Muscle of leg (tissue), 11 donors: ENCODE results near the gene NRG3. TPM values are rescaled to one million over a fixed set of nuclear protein-coding genes. Genes with fewer than 3 reads are reported as not detected.

ENCODE experiments used
- DNase-seq: peaks from one replicate; pipeline ENCODE4 v3.0.0; 2013
- H3K27ac ChIP-seq: one replicate; pipeline ENCODE4 v1.5.1; 2013; ENCODE audit warnings: mild to moderate bottlenecking, low read length, control low read depth
- H3K27me3 ChIP-seq: one replicate; pipeline ENCODE4 v1.6.1; 2013; ENCODE audit warnings: low read length; ENCODE audit not compliant: control insufficient read depth, insufficient read depth
- H3K36me3 ChIP-seq: one replicate; pipeline ENCODE4 v1.6.1; 2013; ENCODE audit warnings: low read length; ENCODE audit not compliant: control insufficient read depth, insufficient read depth
- H3K4me1 ChIP-seq: one replicate; pipeline ENCODE4 v1.6.1; 2013; ENCODE audit warnings: low read length; ENCODE audit not compliant: control insufficient read depth, insufficient read depth
- H3K4me3 ChIP-seq: one replicate; pipeline ENCODE4 v1.5.1; 2013; ENCODE audit warnings: low read length, control low read depth
- H3K9me3 ChIP-seq: replicated peaks from 2 replicates; pipeline ENCODE4 v1.6.1; 2013; ENCODE audit warnings: low read depth, low read length; ENCODE audit not compliant: control insufficient read depth
- whole genome bisulfite sequencing: methylation state at CpG from one replicate; pipeline ENCODE4 v1.1.5; 2013; ENCODE audit warnings: missing lambda C conversion rate; ENCODE audit not compliant: insufficient coverage; 5-methylcytosine and 5-hydroxymethylcytosine counted together
- polyA plus RNA-seq, 8 donors: library from polyadenylated mRNA; unstranded; fragments of 120-200 nt; gene quantifications; one replicate each; pipeline versions ENCODE4 v1.2.1 to v1.2.3, GENCODE V29; 2013; ENCODE audit warnings: inconsistent platforms in 1 of 8, low replicate concordance in 1 of 8; ENCODE audit not compliant: insufficient read length in 8 of 8, insufficient read depth in 1 of 8
- total RNA-seq: library from RNA; stranded (reverse); fragments of 120-200 nt; gene quantifications from one replicate; pipeline ENCODE4 v1.2.4, GENCODE V29; 2013

Gene NRG3
- total and polyA plus RNA-seq, 9 donors = 0.04 to 0.60 (median 0.18) TPM

GRCh38 chr10:82464191-82464818 is 589.3 kb downstream of the NRG3 start:
- no peak overlapping the region for H3K4me3 ChIP-seq

GRCh38 chr10:82464966-82465365 is 590.0 kb downstream of the NRG3 start:
- Histone ChIP-seq H3K9me3 (no peaks in the 10 kb centered on the region), H3K27me3 (no peaks in the 10 kb centered on the region)
- 52% methylated on average over 4 of the region's 5 CpGs for WGBS

More at GRCh38 chr10:82464191-82464818, 589.3 kb downstream of the NRG3 start:
- no CpG with 5 or more reads among the region's 6 CpGs for WGBS
- no peak for DNase-seq
- H3K27ac ChIP-seq = no peak overlapping the region
- peaks cover 4% of the 10 kb centered on the region for H3K4me1 ChIP-seq
- H3K36me3 ChIP-seq = no peaks in the 10 kb centered on the region
- H3K9me3 ChIP-seq = no peaks in the 10 kb centered on the region
- no peaks in the 10 kb centered on the region for H3K27me3 ChIP-seq

GRCh38 chr10:82468453-82468852 is 593.5 kb downstream of the NRG3 start:
- peak; percentile 6 for DNase-seq
- H3K27me3 ChIP-seq = no peaks in the 10 kb centered on the region
- H3K4me3 ChIP-seq = no peak overlapping the region
- peaks cover 4% of the 10 kb centered on the region for H3K4me1 ChIP-seq
- no peaks in the 10 kb centered on the region for H3K9me3 ChIP-seq
- WGBS = no CpG with 5 or more reads among the region's 1 CpG
- no peaks in the 10 kb centered on the region for H3K36me3 ChIP-seq
- H3K27ac ChIP-seq = no peak overlapping the region

More at GRCh38 chr10:82464966-82465365, 590.0 kb downstream of the NRG3 start:
- H3K4me1 ChIP-seq = peaks cover 4% of the 10 kb centered on the region
- no peak for DNase-seq
- H3K36me3 ChIP-seq = no peaks in the 10 kb centered on the region
- H3K4me3 ChIP-seq = no peak overlapping the region
- no peak overlapping the region for H3K27ac ChIP-seq

- 78% methylated on average over 2 of the region's 5 CpGs for WGBS
- no peaks in the 10 kb centered on the region for H3K36me3 ChIP-seq
- peaks cover 2% of the 10 kb centered on the region for H3K4me1 ChIP-seq
- no peak overlapping the region for H3K4me3 ChIP-seq
- DNase-seq = no peak
- H3K27me3 ChIP-seq = no peaks in the 10 kb centered on the region
- H3K27ac ChIP-seq = no peak overlapping the region
- H3K9me3 ChIP-seq = no peaks in the 10 kb centered on the region
Observed at GRCh38 chr10:82472406-82473335, 597.7 kb downstream of the NRG3 start.

GRCh38 chr10:82477776-82478175 is 602.8 kb downstream of the NRG3 start:
- Histone ChIP-seq H3K27me3 (no peaks in the 10 kb centered on the region), H3K4me1 (no peaks in the 10 kb centered on the region), H3K36me3 (no peaks in the 10 kb centered on the region), H3K27ac (no peak overlapping the region), H3K4me3 (no peak overlapping the region), H3K9me3 (no peaks in the 10 kb centered on the region)
- no peak for DNase-seq
- WGBS = 59% methylated on average over 2 of the region's 4 CpGs

DNA sequence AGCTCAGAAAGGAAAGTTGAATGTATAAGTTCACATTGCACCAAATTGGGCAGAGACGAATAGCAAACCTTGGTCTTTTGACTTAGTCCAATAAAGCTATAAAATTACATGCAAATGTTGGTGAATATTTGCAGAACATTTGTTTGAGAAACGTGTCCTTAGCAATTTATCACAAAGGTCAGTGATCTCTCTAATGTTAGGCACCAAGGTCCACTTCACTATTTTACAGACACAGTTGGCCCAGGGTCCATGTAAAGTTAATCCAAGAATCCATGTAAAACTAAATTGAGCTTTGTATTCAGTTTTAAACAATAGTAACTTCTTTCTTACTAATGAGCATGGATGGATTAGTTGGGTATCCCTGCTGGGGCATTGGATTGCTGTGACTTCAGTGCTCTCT is 617.7 kb downstream of the NRG3 start:
- WGBS = no CpG with 5 or more reads among the region's 2 CpGs
- Histone ChIP-seq H3K4me1 (no peaks in the 10 kb centered on the region), H3K27ac (no peak overlapping the region), H3K36me3 (no peaks in the 10 kb centered on the region), H3K27me3 (no peaks in the 10 kb centered on the region), H3K4me3 (no peak overlapping the region), H3K9me3 (no peaks in the 10 kb centered on the region)
- no peak for DNase-seq

GRCh38 chr10:82496114-82496513 is 621.1 kb downstream of the NRG3 start:
- no peak for DNase-seq
- no peak overlapping the region for H3K27ac ChIP-seq
- H3K9me3 ChIP-seq = no peaks in the 10 kb centered on the region
- no CpG with 5 or more reads among the region's 1 CpG for WGBS
- no peaks in the 10 kb centered on the region for H3K27me3 ChIP-seq
- no peaks in the 10 kb centered on the region for H3K36me3 ChIP-seq
- H3K4me1 ChIP-seq = no peaks in the 10 kb centered on the region
- H3K4me3 ChIP-seq = no peak overlapping the region

GRCh38 chr10:82497439-82497838 is 622.4 kb downstream of the NRG3 start:
- no peaks in the 10 kb centered on the region for H3K9me3 ChIP-seq
- H3K4me3 ChIP-seq = no peak overlapping the region
- H3K4me1 ChIP-seq = no peaks in the 10 kb centered on the region
- no peak overlapping the region for H3K27ac ChIP-seq
- no CpG with 5 or more reads among the region's 2 CpGs for WGBS
- no peaks in the 10 kb centered on the region for H3K27me3 ChIP-seq
- DNase-seq = no peak
- H3K36me3 ChIP-seq = no peaks in the 10 kb centered on the region

- no peak overlapping the region for H3K4me3 ChIP-seq
- no peaks in the 10 kb centered on the region for H3K27me3 ChIP-seq
- H3K9me3 ChIP-seq = no peaks in the 10 kb centered on the region
- no peak overlapping the region for H3K27ac ChIP-seq
- H3K4me1 ChIP-seq = no peaks in the 10 kb centered on the region
- DNase-seq = no peak
- no peaks in the 10 kb centered on the region for H3K36me3 ChIP-seq
Observed at GRCh38 chr10:82498976-82499375, 624.0 kb downstream of the NRG3 start.

DNA sequence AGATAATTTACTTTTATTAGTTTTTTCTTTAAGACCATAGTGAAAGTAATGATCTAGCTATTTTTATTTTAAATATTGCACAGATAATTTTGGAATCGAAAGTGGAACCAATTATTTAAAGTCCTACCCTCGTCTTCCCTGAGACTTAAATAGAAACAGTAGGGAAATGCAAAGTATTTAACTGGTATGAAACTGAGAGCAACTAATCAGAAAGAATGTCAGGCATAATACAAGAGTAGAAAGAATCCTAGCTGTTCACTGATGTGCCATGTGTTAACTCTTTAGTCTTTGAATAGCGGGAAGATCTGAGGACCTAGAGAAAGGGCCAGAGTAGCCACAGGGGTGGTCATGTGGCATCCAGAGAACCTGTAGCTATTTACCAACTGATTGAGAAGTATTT is 630.0 kb downstream of the NRG3 start:
- Histone ChIP-seq H3K27ac (no peak overlapping the region), H3K36me3 (no peaks in the 10 kb centered on the region), H3K9me3 (no peaks in the 10 kb centered on the region), H3K4me3 (no peak overlapping the region), H3K27me3 (no peaks in the 10 kb centered on the region), H3K4me1 (no peaks in the 10 kb centered on the region)
- no peak for DNase-seq
- WGBS = 100% methylated on average over 1 of the region's 3 CpGs
